MM.1S (cell line): Measurements from ENCODE around the gene TAF6.
"Not testable (repeated sequence)": the region's sequence is repeated elsewhere in the genome, so short reads cannot be mapped to it uniquely, and the experiment has no call there.

Experiments
- CTCF ChIP-seq: fragments of 300-600 bp; sonication (generic); IDR thresholded peaks from 2 replicates; pipeline ENCODE4 v1.5.1; 2016; ENCODE audit warnings: antibody characterized with exemption, low read length, mixed read lengths
- EZH2 ChIP-seq: fragments of 300-600 bp; sonication (generic); optimal IDR thresholded peaks from 2 replicates; pipeline ENCODE3; 2017; ENCODE audit warnings: low read depth, mild to moderate bottlenecking, antibody characterized with exemption, low read length, mixed read lengths

- not testable (repeated sequence) for TF ChIP-seq EZH2, CTCF
Measured at GRCh38 chr7:100130220-100130607, 11.1 kb upstream of the TAF6 start.
